ENCODE data around the gene PDGFA.

The PDGFA gene

DNA sequence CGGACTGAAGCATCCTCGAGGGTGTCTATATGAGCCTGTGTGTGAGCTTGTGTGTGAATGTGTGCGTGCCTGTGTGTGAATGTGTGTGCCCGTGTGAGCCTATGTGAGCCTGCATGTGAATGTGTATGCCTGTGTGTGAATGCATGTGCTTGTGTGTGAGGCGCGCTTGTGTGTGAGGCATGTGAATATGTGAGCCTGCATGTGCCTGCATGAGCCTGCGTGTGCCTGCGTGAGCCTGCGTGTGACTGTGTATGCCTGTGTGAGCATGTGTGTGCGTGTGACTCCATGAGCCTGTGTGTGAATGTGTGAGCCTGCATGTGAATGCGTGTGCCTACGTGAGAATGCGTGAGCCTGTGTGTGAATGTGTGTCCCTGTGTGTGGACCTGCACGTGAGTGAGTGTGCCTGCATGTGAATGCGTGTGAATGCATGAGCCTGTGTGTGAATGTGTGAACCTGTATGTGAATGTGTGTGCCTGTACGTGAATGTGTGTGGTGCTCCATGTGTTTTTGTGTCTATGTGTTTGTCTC lies 33.4 kb downstream of the PDGFA start:
- no peak for TF ChIP-seq EZH2phosphoT487 (IDR thresholded peaks at IDR 0.05; ENCODE audit: borderline replicate concordance, low read length)
- TF ChIP-seq, protein P1, sequence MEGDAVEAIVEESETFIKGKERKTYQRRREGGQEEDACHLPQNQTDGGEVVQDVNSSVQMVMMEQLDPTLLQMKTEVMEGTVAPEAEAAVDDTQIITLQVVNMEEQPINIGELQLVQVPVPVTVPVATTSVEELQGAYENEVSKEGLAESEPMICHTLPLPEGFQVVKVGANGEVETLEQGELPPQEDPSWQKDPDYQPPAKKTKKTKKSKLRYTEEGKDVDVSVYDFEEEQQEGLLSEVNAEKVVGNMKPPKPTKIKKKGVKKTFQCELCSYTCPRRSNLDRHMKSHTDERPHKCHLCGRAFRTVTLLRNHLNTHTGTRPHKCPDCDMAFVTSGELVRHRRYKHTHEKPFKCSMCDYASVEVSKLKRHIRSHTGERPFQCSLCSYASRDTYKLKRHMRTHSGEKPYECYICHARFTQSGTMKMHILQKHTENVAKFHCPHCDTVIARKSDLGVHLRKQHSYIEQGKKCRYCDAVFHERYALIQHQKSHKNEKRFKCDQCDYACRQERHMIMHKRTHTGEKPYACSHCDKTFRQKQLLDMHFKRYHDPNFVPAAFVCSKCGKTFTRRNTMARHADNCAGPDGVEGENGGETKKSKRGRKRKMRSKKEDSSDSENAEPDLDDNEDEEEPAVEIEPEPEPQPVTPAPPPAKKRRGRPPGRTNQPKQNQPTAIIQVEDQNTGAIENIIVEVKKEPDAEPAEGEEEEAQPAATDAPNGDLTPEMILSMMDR (IDR thresholded peaks at IDR 0.05; ENCODE audit: low read depth, low read length, poor library complexity, severe bottlenecking), result no peak
- no peak overlapping the region for H3K4me2 ChIP-seq (ENCODE audit: low read length)
- no peaks in the 10 kb centered on the region for H3K27me3 ChIP-seq (ENCODE audit: control insufficient read depth, low read length)

DNA sequence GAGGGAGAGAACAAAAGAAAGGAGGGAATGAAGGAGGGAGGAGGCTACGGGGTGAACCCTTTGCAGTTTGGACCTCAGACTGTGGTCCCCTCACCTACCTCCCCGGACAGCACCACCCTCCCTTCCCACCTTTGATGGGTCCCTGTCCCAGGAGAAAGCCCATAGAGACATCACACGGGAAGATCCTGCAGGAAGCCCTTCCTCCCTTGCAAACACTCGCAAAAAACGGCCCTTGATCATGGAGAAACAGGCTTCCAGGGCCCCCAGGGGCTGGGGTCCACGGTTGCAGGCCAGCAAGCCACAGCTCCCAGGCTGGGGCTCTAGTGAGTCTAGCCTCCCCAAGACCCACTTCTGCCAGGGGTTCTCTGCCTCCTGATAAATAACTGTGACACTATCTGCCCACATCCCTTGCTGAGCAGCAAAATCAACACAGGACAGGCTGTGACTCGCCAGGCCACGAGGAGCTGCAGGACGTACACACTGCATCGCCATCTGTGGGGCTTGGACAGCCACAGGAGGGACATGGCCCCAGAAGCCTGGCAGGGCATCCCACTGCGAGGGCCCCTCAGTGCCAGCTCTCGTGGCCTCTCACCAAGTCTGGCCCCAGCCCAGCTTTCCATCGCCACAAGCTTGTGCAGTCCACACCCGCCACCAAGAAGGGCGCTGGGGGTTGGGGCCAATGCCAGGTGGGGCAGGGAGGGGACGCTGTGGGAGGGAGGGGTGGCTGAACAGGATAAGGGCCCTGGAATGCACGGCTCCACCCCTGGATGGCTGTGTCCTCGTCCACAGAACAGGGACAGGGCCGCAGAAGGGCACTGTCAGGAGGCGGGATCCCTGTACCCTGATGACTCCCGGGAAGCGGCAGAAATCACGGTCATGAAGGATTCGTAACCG lies 34.2 kb downstream of the PDGFA start:
- H3K27me3 ChIP-seq (ENCODE audit: control insufficient read depth, low read length), result no peaks in the 10 kb centered on the region
- H3K4me3 ChIP-seq (ENCODE audit: low read length), result no peak overlapping the region
- TF ChIP-seq, protein P1 (IDR thresholded peaks at IDR 0.05; ENCODE audit: low read depth, low read length, poor library complexity, severe bottlenecking), result no peak
- TF ChIP-seq EZH2phosphoT487 (IDR thresholded peaks at IDR 0.05; ENCODE audit: borderline replicate concordance, low read length), result no peak
- no peaks in the 10 kb centered on the region for H3F3A ChIP-seq (ENCODE audit: control insufficient read depth, insufficient read depth)
- H3K36me3 ChIP-seq (ENCODE audit: control insufficient read depth, low read length), result no peaks in the 10 kb centered on the region
- H3K79me2 ChIP-seq (ENCODE audit: control insufficient read depth, low read length), result no peaks in the 10 kb centered on the region
- no peaks in the 10 kb centered on the region for H3K9me2 ChIP-seq (replicated peaks; ENCODE audit: control insufficient read depth, low read length)
- H3K4me2 ChIP-seq (ENCODE audit: low read length), result no peak overlapping the region
- H3K27ac ChIP-seq (ENCODE audit: low read depth, low read length), result no peak overlapping the region
- peaks cover 10% of the 10 kb centered on the region; the same call in 1 of the 2 replicates for H3K9me3 ChIP-seq (ENCODE audit: control insufficient read depth, insufficient read depth, low read length)
- no peaks in the 10 kb centered on the region for H3K4me1 ChIP-seq (ENCODE audit: control insufficient read depth, low read length)
- no peaks in the 10 kb centered on the region for H4K20me1 ChIP-seq (ENCODE audit: control insufficient read depth, insufficient read depth, low read depth, low read length)

More for the DNA sequence above, 33.4 kb downstream of the PDGFA start:
- H3K4me3 ChIP-seq (ENCODE audit: low read length), result no peak overlapping the region
- no peaks in the 10 kb centered on the region for H4K20me1 ChIP-seq (ENCODE audit: control insufficient read depth, insufficient read depth, low read depth, low read length)
- H3K4me1 ChIP-seq (ENCODE audit: control insufficient read depth, low read length), result no peaks in the 10 kb centered on the region
- no peaks in the 10 kb centered on the region for H3K36me3 ChIP-seq (ENCODE audit: control insufficient read depth, low read length)
- H3F3A ChIP-seq (ENCODE audit: control insufficient read depth, insufficient read depth), result no peaks in the 10 kb centered on the region
- no peaks in the 10 kb centered on the region for H3K79me2 ChIP-seq (ENCODE audit: control insufficient read depth, low read length)
- no peak overlapping the region for H3K27ac ChIP-seq (ENCODE audit: low read depth, low read length)
- H3K9me2 ChIP-seq (replicated peaks; ENCODE audit: control insufficient read depth, low read length), result no peaks in the 10 kb centered on the region
- peaks cover 10% of the 10 kb centered on the region; the same call in 1 of the 2 replicates for H3K9me3 ChIP-seq (ENCODE audit: control insufficient read depth, insufficient read depth, low read length)

DNA sequence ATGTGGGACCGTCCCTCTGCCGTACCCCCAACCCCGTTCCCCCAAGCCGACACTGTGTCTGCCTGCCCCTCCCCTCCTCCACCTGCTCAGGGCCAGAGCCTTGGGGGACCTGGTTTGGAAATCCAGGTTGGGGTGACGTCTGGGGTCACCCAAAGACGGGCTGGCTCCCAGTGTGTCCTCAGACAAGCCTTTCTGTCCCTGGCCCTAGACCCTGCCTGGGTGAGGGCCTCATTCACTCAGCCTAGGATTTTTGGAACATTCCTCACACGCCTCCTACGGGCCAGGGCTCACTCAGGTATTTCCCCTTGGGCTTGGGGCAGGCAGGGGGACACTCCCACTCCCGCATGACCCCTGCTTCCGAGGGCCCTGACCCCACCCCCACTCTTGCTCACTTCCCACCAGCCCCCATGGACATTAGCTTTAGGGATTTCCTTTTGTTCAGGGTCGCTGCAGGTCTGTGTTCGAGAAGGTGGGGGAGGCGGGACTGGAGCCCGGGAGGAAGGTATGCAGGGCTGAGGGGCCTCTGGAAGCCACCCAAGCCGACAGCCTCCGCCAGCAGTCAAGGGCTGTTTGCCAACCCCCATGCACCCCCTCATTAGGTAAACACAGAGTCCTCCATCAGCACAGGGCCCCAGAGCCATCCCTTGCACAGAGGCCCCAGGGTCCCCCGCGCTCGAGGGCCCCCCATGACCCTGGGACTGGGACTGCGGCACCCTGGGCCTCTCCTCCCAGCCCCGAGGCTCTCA lies 35.1 kb downstream of the PDGFA start:
- Histone ChIP-seq H3K4me2 (ENCODE audit: low read length) (no peak overlapping the region), H3K4me3 (ENCODE audit: low read length) (no peak overlapping the region), H3K9me3 (ENCODE audit: control insufficient read depth, insufficient read depth, low read length) (peaks cover 12% of the 10 kb centered on the region; the same call in 1 of the 2 replicates), H4K20me1 (ENCODE audit: control insufficient read depth, insufficient read depth, low read depth, low read length) (no peaks in the 10 kb centered on the region), H3K9me2 (replicated peaks; ENCODE audit: control insufficient read depth, low read length) (no peaks in the 10 kb centered on the region), H3K27ac (ENCODE audit: low read depth, low read length) (no peak overlapping the region), H3K36me3 (ENCODE audit: control insufficient read depth, low read length) (no peaks in the 10 kb centered on the region), H3F3A (ENCODE audit: control insufficient read depth, insufficient read depth) (no peaks in the 10 kb centered on the region), H3K4me1 (ENCODE audit: control insufficient read depth, low read length) (no peaks in the 10 kb centered on the region), H3K79me2 (ENCODE audit: control insufficient read depth, low read length) (no peaks in the 10 kb centered on the region), H3K27me3 (ENCODE audit: control insufficient read depth, low read length) (no peaks in the 10 kb centered on the region)
- TF ChIP-seq EZH2phosphoT487 (IDR thresholded peaks at IDR 0.05; ENCODE audit: borderline replicate concordance, low read length), result no peak
- TF ChIP-seq, protein P1 (IDR thresholded peaks at IDR 0.05; ENCODE audit: low read depth, low read length, poor library complexity, severe bottlenecking), result no peak

All from DOHH2 (cell line).